Measurements from ENCODE around the gene B3GAT2. TPM values are rescaled to one million over a fixed set of nuclear protein-coding genes. Genes with fewer than 3 reads are reported as not detected.
A peak's percentile ranks its signal among the peaks of the same experiment; 100 is the strongest.
"Not testable (repeated sequence)": the region's sequence is repeated elsewhere in the genome, so short reads cannot be mapped to it uniquely, and the experiment has no call there.

The B3GAT2 gene, protein sequence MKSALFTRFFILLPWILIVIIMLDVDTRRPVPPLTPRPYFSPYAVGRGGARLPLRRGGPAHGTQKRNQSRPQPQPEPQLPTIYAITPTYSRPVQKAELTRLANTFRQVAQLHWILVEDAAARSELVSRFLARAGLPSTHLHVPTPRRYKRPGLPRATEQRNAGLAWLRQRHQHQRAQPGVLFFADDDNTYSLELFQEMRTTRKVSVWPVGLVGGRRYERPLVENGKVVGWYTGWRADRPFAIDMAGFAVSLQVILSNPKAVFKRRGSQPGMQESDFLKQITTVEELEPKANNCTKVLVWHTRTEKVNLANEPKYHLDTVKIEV
- under 0.01 TPM for total RNA-seq

DNA sequence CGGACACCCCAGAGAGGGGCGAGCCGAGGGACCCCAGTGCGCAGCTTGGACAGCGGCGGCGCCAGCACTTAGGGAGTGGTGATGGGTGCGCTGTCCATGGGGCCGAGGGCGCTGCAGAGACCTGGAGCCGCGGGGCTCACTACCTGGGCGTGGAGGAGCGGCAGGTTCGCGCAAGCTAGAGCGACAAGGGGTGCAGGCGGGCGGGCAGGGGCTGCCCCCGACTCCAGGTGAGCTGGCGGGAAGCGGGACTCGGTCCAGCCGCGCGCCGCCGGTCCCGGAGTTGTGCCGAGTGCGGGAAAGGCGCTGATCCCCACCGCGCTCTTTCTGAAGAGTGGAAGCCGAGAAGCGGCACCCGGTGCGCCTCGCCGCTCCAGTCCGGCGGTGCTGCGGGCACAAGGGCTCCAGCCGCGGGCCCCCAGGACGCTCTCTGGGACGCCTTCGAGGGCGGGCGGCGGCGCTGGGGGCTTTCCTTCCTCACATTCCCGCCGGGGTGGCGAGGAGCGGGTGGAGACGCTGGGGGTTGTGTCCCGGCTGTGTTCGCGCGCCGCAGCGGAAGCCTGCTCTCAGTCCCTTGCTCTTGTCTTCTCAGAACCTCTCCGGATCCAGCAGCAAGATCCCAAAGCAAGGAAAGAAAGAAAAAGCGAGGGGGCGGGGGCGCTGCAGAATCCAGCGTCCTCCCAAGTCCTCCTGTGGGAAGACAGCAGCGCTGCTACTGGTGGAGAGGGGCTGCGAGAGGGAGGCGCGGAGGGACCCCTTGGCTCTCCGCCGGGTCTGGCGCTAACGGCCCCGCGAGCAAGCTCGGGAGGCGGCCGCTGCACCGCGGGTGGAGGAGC is at the start of gene B3GAT2:
Gene B3GAT2 (minus strand): TSS at position 610 of the 833 bp plus-strand sequence. CDS start 631 bp downstream, outside the sequence.
- peak; percentile 58 for DNase-seq

DNA sequence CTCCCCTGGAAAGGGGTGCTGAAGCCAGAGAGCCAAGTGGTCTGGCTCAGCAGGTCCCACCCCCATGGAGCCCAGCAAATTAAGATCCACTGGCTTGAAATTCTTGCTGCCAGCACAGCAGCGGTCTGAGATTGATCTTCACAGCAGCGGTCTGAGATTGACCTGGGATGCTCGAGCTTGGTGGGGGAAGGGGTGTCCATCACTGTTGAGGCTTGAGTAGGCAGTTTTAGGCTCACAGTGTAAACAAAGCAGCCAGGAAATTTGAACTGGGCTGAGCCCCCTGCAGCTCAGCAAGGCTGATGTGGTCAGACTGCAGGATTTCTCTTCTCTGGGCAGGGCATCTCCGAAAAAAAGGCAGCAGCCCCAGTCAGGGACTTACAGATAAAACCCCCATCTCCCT is 41.3 kb upstream of the B3GAT2 start:
- no peak for DNase-seq

- no peak for DNase-seq
Measured at GRCh38 chr6:70997379-70997778, 40.5 kb upstream of the B3GAT2 start.

- no peak for DNase-seq
Measured at GRCh38 chr6:70996106-70996505, 39.2 kb upstream of the B3GAT2 start.

- DNase-seq, result no peak
Measured at GRCh38 chr6:70995411-70995810, 38.6 kb upstream of the B3GAT2 start.

DNA sequence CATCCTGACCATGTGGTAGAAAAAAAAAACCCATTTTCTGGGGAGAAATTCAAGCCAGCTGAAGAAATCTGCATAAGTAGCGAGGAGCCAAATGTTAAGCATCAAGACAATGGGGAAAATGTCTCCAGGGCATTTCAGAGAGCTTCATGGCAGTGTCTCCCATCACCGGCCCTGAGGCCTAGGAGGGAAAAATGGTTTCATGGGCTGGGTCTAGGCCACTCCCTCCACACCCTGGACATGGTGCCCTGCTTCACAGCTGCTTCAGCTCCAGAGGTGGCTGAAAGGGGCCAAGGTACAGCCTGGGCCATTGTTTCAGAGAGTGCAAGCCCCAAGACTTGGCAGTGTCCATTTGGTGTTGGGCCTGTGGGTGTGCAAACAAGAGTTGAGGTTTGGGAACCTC is 34.4 kb upstream of the B3GAT2 start:
- DNase-seq, result no peak

GRCh38 chr6:70985156-70985555 is 28.3 kb upstream of the B3GAT2 start:
- DNase-seq, result no peak

- no peak for DNase-seq
Measured at GRCh38 chr6:70982747-70983146, 25.9 kb upstream of the B3GAT2 start.

- peak; percentile 16 for DNase-seq
Measured at GRCh38 chr6:70980727-70981126, 23.9 kb upstream of the B3GAT2 start.

DNA sequence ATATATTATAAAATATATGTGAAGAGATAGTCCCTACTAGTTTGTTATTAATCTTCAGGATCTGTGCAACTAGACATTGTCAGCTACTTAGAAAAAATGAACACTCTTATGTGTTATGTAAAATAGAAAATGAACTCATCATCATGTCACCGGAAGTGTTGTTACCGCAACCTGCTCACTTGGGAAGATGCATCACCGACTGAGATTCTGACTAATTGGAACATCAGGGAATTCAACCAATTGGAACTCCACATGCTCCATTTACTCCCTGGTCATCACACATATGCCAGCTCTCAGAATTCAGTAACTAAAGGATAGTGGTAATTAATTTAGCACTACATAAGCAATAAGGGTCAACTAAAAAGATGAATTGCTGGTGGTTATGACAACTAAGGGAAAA is 16.7 kb upstream of the B3GAT2 start:
- no peak for DNase-seq

GRCh38 chr6:70967049-70967448 is 10.2 kb upstream of the B3GAT2 start:
- no peak for DNase-seq

DNA sequence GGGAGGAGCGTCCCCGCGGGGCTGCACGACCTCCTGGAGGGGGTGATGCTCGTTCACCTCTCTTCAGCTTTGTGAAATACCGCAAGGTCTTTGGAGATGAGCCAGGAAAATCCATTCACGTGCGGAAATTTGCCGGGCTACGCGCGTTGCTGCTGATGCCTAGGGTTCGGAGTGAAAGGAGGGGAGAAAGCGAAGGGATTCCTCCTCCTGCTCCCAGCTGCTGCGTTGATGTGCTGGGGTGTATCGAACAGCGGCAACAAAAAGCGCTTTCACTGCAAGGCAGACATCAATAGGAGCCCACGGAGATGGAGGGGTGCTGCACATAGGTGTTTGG is 391 bp upstream of the B3GAT2 start:
- no peak for DNase-seq

GRCh38 chr6:70956191-70956450 is 739 bp downstream of the B3GAT2 start:
- no peak for DNase-seq

DNA sequence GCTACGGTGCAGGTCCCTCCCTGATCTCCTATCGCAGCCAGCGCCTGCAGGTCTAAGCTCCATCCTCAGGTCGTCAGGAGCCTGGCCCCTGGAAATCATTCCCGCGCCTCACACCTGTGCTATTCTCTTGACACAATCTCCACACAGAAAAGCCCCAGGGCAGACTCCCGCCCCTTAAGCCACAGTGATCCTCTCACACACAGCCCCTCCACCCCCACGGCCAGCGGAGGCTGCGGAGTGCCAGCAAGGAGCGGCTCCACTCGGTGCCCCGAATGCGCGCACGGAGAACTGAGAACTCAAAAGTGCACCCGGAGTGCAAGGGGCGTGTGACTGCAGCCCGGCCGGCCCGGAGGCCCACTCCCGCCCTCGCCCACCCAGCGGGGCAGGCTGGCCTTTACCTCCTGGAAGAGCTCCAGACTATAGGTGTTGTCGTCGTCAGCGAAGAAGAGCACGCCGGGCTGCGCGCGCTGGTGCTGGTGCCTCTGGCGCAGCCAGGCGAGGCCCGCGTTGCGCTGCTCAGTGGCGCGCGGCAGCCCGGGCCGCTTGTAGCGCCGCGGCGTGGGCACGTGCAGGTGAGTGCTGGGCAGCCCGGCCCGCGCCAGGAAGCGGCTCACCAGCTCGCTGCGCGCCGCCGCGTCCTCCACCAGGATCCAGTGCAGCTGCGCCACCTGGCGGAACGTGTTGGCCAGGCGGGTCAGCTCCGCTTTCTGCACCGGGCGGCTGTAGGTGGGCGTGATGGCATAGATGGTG is 1.2 kb downstream of the B3GAT2 start:
- peak; percentile 91 for DNase-seq

- no peak for DNase-seq
Measured at GRCh38 chr6:70954750-70955149, 2.1 kb downstream of the B3GAT2 start.

DNA sequence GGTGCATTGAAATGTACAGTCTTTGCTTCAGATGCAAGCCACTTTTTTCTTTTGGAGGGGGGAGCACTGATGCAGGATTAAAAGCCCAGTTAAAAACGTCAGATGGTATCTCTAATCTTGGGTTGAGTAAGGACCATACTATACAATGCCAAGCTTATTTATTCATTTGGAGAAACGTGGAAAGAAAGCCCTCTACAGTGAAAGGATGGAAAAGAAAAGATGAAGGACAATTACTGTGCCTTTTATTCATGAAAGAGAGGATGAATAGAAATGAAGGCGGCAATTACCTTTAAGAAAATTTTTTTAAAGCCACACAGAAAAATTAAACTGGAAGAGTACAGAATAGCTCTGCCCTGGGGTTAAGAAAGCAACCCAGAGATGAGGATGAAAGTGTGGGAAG is 2.7 kb downstream of the B3GAT2 start:
- no peak for DNase-seq

- DNase-seq, result no peak
Measured at GRCh38 chr6:70952608-70953165, 4.2 kb downstream of the B3GAT2 start.

- DNase-seq, result not testable (repeated sequence)
Measured at GRCh38 chr6:70944321-70944720, 12.5 kb downstream of the B3GAT2 start.

DNA sequence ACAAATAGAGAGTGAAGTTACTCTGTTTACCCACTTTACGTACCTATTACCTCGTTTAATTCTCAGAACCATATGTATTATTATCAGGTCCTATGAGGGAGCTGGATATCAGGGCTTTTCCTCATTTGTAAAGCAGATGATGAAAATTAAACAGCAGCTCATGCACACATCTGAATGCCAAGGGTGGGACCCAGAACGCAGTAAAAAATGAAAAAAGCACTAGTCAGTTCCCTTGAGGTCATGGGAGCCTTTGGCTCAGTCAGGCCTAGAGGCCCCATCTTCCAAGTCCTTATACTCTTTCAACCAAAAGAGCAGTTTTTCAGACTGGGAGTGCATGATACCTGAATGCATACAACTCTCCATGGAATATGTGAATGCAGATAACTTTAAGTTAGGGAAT is 23.0 kb downstream of the B3GAT2 start:
- no peak for DNase-seq

DNA sequence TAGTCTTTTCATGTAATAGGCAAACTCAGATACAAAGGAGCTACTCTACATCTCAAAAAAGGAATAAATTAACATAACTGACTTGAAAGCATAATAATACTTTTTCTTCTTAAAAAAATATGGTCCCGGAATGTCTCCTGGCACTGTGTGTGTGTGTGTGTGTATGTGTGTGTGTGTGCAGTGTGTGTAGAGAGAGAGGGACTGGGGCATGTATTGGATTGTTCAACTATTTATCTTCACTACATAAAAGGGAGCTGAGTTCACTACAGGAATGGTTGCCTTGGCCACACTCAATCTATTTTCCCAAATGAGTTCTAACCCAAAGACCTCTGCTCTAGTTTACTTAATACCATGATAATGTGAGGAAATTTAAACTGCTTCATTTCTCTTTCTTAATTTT is 51.1 kb downstream of the B3GAT2 start:
- no peak for DNase-seq

DNA sequence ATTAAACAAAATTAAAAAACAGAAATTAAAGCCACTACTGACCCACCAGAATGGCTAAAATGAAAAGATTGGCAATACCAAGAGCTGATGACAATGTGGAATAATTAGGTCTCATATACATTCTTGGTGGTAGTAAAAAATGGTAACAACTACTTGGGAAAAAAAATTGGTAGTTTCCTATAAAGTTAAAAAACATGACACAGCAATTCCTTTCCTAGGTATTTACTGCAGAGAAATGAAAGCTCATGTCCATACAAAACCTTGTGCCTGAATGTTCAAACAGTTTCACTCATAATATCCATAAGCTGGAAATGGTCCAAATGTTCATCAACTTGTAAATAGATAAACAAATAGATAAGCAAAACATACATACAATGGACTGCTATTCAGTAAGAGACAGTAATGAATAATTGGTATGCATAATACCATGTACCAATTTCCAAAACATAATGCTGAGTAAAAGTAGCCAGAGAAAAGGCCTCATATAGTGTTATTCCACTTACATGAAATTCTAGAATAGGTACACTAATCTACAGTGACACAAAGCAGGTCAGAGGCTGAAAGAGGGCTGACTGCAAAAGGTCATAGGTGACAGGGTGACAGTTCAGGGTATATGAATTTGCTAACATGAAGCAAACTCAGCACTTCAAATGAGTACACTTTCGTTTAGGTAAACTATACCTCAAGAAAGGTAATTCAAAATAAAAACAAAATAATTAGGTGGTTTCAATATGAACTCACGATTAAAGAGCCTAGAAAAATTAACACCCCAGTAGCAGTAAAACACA is 53.0 kb downstream of the B3GAT2 start:
- DNase-seq, result no peak

DNA sequence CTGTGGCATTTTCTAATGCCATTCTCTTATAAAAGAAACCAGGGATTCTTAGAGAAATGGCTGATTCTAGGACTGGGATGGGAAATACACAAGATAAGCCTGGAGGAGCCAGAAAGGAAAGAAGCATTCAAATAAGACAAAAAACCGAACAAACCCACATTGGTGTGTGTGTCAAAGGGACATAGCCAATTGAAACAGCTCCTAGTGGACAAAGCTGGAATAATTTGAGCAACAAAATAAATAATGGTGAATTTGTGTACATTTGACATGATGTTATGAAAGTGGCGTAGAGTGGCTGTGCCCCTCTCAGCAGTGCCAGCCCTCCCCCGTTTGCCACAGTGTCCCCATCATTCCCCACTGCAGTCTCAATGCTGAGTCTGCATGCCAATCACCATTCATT is 55.5 kb downstream of the B3GAT2 start:
- DNase-seq, result no peak
